T-helper 17 cell (primary cell): ENCODE data around the gene SLC4A2. TPM values are rescaled to one million over a fixed set of nuclear protein-coding genes. Genes with fewer than 3 reads are reported as not detected.
A peak's percentile ranks its signal among the peaks of the same experiment; 100 is the strongest.
"Not testable (repeated sequence)": the region's sequence is repeated elsewhere in the genome, so short reads cannot be mapped to it uniquely, and the experiment has no call there.

Experiments used
- ATAC-seq: fragments of 150-1000 bp; cut with Tn5 transposase; 2 replicates; pipeline ENCODE4 v1.10.0; 2021; ENCODE audit warnings: mild to moderate bottlenecking, moderate library complexity
- DNase-seq, 3 donors: peaks; one replicate each; pipeline versions ENCODE4 v3.0.0 to v3.0.0-alpha.2; 2020 to 2021
- H3K9me3 ChIP-seq: one replicate; pipeline ENCODE4 v1.7.0; 2013; ENCODE audit warnings: low read length, mild to moderate bottlenecking; ENCODE audit not compliant: control insufficient read depth, poor library complexity, severe bottlenecking
- H3K27ac Mint-ChIP-seq: one replicate; pipeline ENCODE4 v1.8.0; 2022; ENCODE audit warnings: mild to moderate bottlenecking, moderate library complexity, mixed read lengths
- H3K27me3 Mint-ChIP-seq: one replicate; pipeline ENCODE4 v1.8.0; 2022; ENCODE audit warnings: mixed read lengths
- H3K36me3 Mint-ChIP-seq: one replicate; pipeline ENCODE4 v1.8.0; 2022; ENCODE audit warnings: low read depth, mixed read lengths
- H3K4me1 Mint-ChIP-seq: one replicate; pipeline ENCODE4 v1.8.0; 2022; ENCODE audit warnings: mild to moderate bottlenecking, mixed read lengths
- H3K4me3 Mint-ChIP-seq: one replicate; pipeline ENCODE4 v1.8.0; 2022; ENCODE audit warnings: mild to moderate bottlenecking, moderate library complexity, mixed read lengths
- total RNA-seq, 4 donors: library from RNA in 2 of 4; stranded (reverse) in 2 of 4; gene quantifications; one replicate each; pipeline ENCODE4 v1.2.3 and lab custom pipeline; 2022 to 2026

Gene SLC4A2
- total RNA-seq, 2 donors from 2014 or later, result 48.9 to 61.3 TPM

DNA sequence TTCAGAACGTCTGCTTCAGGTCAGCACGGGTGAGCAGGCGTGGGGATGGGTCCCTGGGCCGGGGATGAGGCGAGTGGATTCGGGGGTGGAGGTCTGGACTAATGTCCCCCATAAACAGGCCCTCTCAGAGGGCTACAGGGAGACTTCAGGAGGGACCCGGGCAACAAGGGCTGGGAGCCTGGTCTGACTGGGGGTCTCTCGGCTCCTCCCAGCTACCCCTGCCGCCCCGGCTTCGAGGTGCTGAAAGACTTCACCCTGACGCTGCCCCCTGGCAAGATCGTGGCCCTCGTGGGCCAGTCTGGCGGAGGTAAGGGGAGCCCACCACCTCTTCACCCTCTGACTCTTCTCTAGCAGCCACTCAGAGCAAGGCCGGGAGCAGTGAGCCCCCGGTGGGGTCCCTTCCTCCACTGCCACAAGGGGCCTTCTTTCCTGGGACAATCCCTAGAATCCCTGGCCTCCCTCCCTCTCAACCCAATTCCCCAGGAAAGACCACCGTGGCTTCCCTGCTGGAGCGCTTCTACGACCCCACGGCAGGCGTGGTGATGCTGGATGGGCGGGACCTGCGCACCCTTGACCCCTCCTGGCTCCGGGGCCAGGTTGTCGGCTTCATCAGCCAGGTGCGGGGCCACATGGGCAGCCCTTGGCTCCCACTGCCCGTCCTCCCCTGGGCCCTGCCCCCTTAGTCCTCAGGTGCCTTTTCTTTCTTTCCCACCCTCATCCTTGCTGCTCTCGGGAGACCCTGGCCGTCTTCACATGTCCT, 18.6 kb upstream of the SLC4A2 start:
- H3K36me3 Mint-ChIP-seq, result peaks cover 3% of the 10 kb centered on the region
- H3K27ac Mint-ChIP-seq, result no peak overlapping the region
- H3K4me3 Mint-ChIP-seq, result no peak overlapping the region
- H3K9me3 ChIP-seq, result no peaks in the 10 kb centered on the region
- no peaks in the 10 kb centered on the region for H3K27me3 Mint-ChIP-seq
- no peak for ATAC-seq
- peaks cover 10% of the 10 kb centered on the region for H3K4me1 Mint-ChIP-seq
- no peak for DNase-seq

DNA sequence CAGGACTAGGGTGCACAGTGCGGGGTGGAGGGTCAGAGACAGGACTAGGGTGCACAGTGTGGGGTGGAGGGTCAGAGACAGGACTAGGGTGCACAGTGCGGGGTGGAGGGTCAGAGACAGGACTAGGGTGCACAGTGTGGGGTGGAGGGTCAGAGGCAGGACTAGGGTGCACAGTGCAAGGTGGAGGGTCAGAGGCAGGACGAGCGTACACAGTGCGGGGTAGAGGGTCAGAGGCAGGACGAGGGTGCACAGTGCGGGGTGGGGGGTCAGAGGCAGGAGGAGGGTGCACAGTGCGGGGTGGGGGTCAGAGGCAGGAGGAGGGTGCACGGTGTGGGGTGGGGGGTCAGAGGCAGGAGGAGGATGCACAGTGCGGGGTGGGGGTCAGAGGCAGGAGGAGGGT, 15.9 kb upstream of the SLC4A2 start:
- H3K36me3 Mint-ChIP-seq, H3K27me3 Mint-ChIP-seq, ATAC-seq, H3K27ac Mint-ChIP-seq, H3K4me1 Mint-ChIP-seq, H3K9me3 ChIP-seq, H3K4me3 Mint-ChIP-seq, DNase-seq: not testable (repeated sequence)

DNA sequence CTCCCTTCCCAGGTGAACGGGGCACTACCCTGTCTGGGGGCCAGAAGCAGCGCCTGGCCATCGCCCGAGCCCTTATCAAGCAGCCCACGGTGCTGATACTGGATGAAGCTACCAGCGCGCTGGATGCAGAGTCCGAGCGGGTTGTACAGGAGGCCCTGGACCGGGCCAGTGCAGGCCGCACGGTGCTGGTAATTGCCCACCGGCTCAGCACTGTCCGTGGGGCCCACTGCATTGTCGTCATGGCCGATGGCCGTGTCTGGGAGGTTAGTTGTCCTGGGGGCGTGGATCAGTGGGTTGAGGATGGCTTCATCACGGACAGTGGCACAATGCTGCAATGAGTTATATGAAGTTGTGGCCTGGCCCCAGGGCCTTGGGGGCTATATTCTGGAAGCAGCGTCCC, 15.4 kb upstream of the SLC4A2 start:
- ATAC-seq, result no peak
- Mint-ChIP-seq H3K4me3 (no peak overlapping the region), H3K27me3 (no peaks in the 10 kb centered on the region), H3K36me3 (no peaks in the 10 kb centered on the region), H3K4me1 (peaks cover 10% of the 10 kb centered on the region), H3K27ac (peak overlapping the region; percentile 34)
- DNase-seq, result no peak
- H3K9me3 ChIP-seq, result no peaks in the 10 kb centered on the region

DNA sequence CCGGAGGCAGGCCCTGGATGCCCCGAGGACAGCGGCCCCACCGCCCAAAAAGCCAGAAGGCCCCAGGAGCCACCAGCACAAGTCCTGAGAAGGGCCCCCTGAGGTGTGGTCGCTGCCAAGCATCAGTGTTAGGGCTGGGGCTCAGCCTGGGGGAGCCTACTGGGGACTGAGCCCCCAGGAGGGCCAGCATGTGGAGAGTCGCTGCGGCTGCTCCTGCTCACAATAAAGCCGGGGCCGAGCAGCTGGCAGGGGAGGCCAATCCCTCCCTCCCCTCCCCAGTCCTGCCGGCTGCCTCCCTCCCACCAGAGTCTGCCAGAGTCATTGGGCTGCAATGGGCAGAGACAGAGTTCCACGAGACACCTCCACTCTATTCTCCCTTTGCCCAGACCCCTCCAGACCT, 14.1 kb upstream of the SLC4A2 start:
- H3K36me3 Mint-ChIP-seq, result no peaks in the 10 kb centered on the region
- DNase-seq (no peak), ATAC-seq (no peak)
- no peak overlapping the region for H3K27ac Mint-ChIP-seq
- H3K9me3 ChIP-seq, result no peaks in the 10 kb centered on the region
- peaks cover 2% of the 10 kb centered on the region for H3K4me1 Mint-ChIP-seq
- H3K27me3 Mint-ChIP-seq, result no peaks in the 10 kb centered on the region
- no peak overlapping the region for H3K4me3 Mint-ChIP-seq

DNA sequence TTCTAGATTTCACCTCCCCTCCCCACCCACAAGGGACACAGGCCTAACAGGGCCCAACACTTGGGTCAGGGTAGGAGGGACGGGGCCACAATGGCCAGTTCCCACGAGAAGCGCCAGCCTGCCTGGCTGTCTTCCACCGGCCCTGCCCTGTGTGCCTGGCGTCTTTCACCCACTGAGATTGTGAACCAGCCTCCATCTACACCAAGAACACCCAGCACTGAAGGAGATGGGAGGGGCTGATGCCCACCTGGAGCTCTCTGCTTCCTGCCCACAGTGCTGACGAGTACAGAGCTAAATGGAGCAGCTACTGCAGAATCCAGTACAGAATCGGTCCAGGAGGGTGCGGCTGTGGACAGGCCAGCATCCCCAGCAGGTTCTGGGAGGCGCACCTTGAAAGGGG, 13.4 kb upstream of the SLC4A2 start:
- H3K4me1 Mint-ChIP-seq, result peaks cover 2% of the 10 kb centered on the region
- no peak for DNase-seq
- no peaks in the 10 kb centered on the region for H3K9me3 ChIP-seq
- H3K27me3 Mint-ChIP-seq, result no peaks in the 10 kb centered on the region
- no peak for ATAC-seq
- no peak overlapping the region for H3K27ac Mint-ChIP-seq
- H3K36me3 Mint-ChIP-seq, result no peaks in the 10 kb centered on the region
- H3K4me3 Mint-ChIP-seq, result no peak overlapping the region

DNA sequence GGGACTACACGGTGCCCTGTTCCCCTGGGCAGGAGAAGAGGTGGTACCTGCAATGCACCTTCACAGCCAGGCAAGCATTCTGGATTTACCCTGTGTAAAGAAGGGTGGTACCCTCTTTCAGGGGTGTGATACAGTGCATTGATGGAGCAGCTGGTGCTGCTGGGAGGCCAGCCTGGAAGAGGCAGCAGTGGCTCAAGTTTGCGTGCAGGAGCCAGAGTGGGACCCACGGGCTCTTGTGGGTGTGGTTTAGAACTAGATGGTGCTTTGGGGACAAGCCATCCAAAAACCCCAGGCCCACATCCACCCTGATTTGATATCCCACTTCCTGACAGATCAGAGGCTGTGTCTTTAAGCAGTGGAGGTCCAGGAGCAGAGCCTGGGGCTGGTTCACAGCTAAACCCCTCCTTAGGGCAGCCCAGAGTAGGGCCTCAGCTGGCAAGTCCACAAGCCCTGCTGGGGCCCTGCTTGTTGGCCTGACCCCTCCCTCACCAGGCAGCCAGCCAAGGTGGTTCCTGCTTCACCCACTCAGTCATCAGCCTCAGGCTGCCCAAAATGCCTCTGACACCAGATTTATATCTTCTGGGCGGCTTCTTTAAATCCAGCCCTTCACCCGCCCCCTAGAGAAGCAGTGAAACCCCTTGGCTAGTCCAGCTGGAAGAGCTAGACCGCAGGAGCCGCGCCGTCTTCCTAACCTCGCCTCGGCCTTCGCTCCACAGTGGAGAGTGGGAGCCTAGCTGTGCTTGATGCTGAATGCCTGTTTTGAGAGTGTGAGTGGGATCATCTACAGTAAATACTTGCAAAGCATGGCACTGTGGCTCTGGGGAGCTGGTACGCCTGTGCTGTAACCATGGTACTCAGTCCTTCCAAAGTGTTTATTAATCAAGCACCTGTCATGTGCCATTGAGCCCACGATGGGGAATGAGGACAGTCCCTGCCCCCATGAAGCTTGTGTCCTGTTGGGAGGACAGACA, 12.5 kb upstream of the SLC4A2 start:
- H3K27ac Mint-ChIP-seq, result no peak overlapping the region
- H3K9me3 ChIP-seq, result no peaks in the 10 kb centered on the region

DNA sequence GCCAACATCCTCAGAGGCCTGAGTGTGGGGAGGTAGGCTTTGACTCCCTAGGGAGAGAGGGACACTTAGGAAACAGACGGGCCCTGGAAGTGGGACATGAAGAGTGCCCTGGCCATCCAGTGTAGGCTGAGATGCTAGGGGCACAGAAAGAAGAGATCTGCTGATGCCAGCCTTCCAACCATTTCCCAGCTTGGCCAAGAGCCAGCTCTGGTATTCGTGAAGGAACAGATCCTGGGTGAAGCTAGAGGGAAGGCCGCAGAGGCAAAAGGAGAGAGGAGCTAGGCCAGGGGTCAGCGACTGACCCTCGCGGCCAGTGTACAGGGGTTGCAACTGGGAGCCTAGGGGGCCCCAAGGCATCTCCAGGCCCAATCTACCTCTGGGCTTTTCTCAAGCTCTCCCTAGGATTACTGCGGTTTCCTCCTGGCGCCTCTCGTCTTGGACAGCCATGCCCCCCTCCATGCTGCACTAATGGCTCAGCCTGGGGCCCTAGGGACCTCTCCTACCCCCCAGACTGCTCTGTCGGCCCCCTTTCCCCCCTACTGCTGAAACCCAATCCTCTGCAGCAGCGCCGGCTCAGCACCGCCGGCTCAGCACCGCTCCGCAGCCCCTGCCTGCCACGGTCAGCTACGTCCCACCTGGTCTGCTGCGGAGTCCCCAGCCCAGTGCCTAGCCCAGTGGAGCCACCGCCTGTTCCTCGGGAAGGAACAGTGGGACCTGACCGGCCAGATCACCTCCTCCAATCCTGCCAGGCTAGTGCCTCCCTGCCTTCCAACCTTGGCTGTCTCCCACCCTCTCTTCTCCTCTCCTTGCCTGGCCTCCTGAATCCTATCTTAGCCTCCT, 11.2 kb upstream of the SLC4A2 start, which contains the start of gene ASIC3:
Gene ASIC3 (plus strand): TSS at position 556 of the 840 bp plus-strand sequence. CDS start 355 bp downstream, outside the sequence.
- Mint-ChIP-seq H3K4me1 (peaks cover 10% of the 10 kb centered on the region), H3K27ac (no peak within 1 kb of the TSS), H3K27me3 (peaks cover 5% of the 10 kb centered on the region), H3K36me3 (no peaks in the 10 kb centered on the region), H3K4me3 (no peak within 1 kb of the TSS)
- H3K9me3 ChIP-seq, result no peaks in the 10 kb centered on the region
- ATAC-seq (no peak), DNase-seq (no peak)

More for the DNA sequence above, 12.5 kb upstream of the SLC4A2 start:
- Mint-ChIP-seq H3K27me3 (no peaks in the 10 kb centered on the region), H3K4me1 (peaks cover 4% of the 10 kb centered on the region), H3K36me3 (no peaks in the 10 kb centered on the region), H3K4me3 (no peak overlapping the region)
- DNase-seq, result no peak
- ATAC-seq, result no peak

DNA sequence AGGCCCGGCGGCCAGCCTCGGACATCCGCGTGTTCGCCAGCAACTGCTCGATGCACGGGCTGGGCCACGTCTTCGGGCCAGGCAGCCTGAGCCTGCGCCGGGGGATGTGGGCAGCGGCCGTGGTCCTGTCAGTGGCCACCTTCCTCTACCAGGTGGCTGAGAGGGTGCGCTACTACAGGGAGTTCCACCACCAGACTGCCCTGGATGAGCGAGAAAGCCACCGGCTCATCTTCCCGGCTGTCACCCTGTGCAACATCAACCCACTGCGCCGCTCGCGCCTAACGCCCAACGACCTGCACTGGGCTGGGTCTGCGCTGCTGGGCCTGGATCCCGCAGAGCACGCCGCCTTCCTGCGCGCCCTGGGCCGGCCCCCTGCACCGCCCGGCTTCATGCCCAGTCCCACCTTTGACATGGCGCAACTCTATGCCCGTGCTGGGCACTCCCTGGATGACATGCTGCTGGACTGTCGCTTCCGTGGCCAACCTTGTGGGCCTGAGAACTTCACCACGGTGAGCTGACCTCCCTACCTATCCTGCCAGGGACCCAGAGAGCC, 10.4 kb upstream of the SLC4A2 start:
- H3K4me1 Mint-ChIP-seq, result peaks cover 13% of the 10 kb centered on the region
- no peak overlapping the region for H3K4me3 Mint-ChIP-seq
- H3K36me3 Mint-ChIP-seq, result no peaks in the 10 kb centered on the region
- no peaks in the 10 kb centered on the region for H3K9me3 ChIP-seq
- H3K27ac Mint-ChIP-seq, result no peak overlapping the region
- DNase-seq (no peak), ATAC-seq (no peak)
- H3K27me3 Mint-ChIP-seq, result peaks cover 5% of the 10 kb centered on the region

DNA sequence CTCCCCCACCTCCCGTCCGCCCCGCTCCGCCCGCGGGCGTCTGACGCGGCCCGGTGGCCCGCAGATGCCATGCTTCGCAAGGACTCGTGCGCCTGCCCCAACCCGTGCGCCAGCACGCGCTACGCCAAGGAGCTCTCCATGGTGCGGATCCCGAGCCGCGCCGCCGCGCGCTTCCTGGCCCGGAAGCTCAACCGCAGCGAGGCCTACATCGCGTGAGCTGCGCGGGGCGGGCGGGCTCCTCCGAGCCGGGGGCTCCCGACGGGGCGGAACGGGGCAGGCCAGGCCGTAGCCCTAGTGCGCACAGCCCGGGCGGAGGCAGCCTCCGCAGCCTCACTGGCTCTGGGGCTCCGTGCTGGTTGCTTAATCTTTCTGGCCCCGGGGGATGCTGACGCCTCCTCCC, 8.3 kb upstream of the SLC4A2 start:
- DNase-seq (peak; percentile 30 to 49 (median 40)), ATAC-seq (peak; percentile 89)
- Mint-ChIP-seq H3K4me1 (peaks cover 16% of the 10 kb centered on the region), H3K27ac (no peak overlapping the region), H3K36me3 (no peaks in the 10 kb centered on the region), H3K4me3 (no peak overlapping the region), H3K27me3 (peaks cover 5% of the 10 kb centered on the region)
- H3K9me3 ChIP-seq, result no peaks in the 10 kb centered on the region

DNA sequence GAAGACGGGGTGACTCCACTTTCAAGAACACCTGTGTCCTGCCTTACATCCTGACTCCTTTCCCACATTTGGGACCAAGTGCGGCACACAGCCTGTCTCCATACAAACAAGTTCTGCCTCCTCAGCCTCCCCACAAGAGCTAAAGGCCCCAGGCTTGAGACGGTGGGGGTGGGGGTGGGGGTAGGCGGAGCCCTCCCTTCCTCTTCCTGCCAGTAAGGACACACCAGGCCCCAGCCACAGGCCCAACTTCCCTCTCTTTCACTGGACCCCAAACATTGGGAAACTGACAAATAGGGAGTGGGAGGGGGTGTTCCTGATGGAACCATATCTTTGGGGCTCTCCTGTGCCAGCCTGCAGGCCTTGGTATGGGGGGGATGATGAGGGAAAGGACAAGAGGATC, 6.3 kb upstream of the SLC4A2 start:
- no peak for DNase-seq
- H3K9me3 ChIP-seq, result no peaks in the 10 kb centered on the region
- peaks cover 23% of the 10 kb centered on the region for H3K4me1 Mint-ChIP-seq
- no peak overlapping the region for H3K4me3 Mint-ChIP-seq
- H3K36me3 Mint-ChIP-seq, result no peaks in the 10 kb centered on the region
- ATAC-seq, result no peak
- no peak overlapping the region for H3K27ac Mint-ChIP-seq
- H3K27me3 Mint-ChIP-seq, result peaks cover 5% of the 10 kb centered on the region

DNA sequence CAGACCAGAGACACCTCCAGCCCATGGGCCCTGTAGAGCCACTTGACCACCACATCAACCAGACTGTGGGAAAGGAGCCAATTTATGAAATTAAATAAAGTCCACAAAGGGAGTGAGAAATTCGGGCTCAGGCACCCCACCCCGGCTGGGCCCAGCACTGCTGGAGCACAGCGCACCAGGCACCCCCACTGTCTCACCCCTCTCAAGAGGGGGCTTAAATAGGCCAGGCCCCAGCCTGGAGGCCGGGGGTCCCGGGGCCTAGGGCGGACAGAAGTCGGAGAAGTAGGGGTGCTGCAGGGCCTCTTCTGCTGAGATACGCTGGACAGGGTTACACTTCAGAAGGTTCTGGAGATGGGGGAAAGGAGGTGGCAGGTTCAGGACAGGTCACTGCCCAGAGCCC, 5.6 kb upstream of the SLC4A2 start:
- no peaks in the 10 kb centered on the region for H3K9me3 ChIP-seq
- Mint-ChIP-seq H3K4me3 (no peak overlapping the region), H3K36me3 (no peaks in the 10 kb centered on the region), H3K4me1 (peaks cover 27% of the 10 kb centered on the region), H3K27ac (no peak overlapping the region), H3K27me3 (peaks cover 5% of the 10 kb centered on the region)
- no peak for DNase-seq
- no peak for ATAC-seq

DNA sequence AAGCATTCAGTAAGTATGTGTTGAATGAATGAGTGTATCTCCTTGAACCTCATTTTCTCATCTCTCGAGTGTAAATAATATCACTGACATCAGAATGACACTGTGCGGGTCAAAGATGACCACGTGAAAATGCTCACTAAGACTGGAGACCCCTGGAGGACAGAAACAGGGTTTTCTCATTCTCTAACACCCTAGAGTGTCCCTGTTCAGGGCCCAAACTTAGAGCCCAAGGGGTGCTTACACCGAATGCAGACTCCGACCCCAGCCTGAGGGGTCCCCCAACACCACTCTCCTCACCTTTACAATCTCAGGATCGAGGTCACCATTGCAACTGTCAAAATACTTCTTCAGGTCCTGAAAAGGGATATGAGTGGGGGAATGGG, 3.1 kb upstream of the SLC4A2 start:
- Mint-ChIP-seq H3K4me1 (peaks cover 32% of the 10 kb centered on the region), H3K4me3 (peak overlapping the region; percentile 96), H3K36me3 (no peaks in the 10 kb centered on the region), H3K27ac (no peak overlapping the region), H3K27me3 (peaks cover 5% of the 10 kb centered on the region)
- DNase-seq (no peak), ATAC-seq (no peak)
- H3K9me3 ChIP-seq, result no peaks in the 10 kb centered on the region
